ENCODE results near the gene NANS. TPM values are rescaled to one million over a fixed set of nuclear protein-coding genes. Genes with fewer than 3 reads are reported as not detected.

Gene NANS
- total RNA-seq, 1 experiment from 2014 or later, result 40.4 TPM

DNA sequence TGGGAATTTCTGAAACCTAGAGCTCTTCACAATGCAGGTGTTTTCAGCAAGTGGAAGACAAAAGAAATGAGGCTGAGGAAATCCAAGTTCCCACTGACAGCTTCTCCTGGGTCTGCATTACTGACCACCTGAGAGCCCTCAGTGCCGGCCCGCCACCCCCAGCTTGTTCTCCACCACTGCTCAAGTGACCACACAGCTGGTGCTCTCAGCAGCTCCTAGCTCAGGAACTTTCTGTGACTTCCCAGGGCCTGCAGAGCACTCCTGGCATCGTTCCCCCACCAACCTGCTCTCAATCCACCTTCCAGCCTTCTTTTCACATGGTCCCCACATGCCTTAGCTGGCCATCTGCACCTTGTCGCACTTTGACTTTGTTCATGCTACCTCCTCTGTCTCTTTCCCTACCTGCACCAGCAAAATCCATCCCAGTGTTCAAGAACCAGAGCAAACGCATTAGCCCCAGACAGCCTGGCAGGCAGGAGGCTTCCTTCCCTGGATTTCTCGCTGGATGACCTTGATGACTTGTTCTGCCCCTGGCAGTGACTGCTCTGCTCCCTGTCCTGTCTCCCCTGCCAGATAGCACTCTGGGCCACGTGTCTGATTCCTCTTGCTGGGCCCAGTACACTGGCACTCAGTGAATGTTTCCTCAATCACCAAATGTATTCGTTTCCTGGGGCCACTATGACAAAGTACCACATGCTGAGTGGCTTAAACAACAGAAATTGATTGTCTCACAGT lies 35.1 kb upstream of the NANS start:
- H3K79me2 ChIP-seq (ENCODE audit: insufficient read depth, low read length), result no peaks in the 10 kb centered on the region
- H2BK15ac ChIP-seq (ENCODE audit: low read depth, low read length), result no peak overlapping the region
- Mint-ChIP-seq H3K4me3 (no peak overlapping the region), H3K4me1 (no peaks in the 10 kb centered on the region), H3K27me3 (ENCODE audit: low read depth) (no peaks in the 10 kb centered on the region), H3K36me3 (ENCODE audit: insufficient read depth in 1 of 3, low read depth in 3 of 3) (peaks cover 0 to 16% (median 6%) of the 10 kb centered on the region in 3 experiments; a peak in 3 of 7 replicates), H3K27ac (0 out of 7 replicates have a peak overlapping the region, but pooled peaks of 1 of the 3 experiments have one; percentile 8), H3K9me3 (no peaks in the 10 kb centered on the region)
- no peak overlapping the region for H3K9ac ChIP-seq (ENCODE audit: extremely low read depth, insufficient read length, low read length)
- TF ChIP-seq, protein P1, sequence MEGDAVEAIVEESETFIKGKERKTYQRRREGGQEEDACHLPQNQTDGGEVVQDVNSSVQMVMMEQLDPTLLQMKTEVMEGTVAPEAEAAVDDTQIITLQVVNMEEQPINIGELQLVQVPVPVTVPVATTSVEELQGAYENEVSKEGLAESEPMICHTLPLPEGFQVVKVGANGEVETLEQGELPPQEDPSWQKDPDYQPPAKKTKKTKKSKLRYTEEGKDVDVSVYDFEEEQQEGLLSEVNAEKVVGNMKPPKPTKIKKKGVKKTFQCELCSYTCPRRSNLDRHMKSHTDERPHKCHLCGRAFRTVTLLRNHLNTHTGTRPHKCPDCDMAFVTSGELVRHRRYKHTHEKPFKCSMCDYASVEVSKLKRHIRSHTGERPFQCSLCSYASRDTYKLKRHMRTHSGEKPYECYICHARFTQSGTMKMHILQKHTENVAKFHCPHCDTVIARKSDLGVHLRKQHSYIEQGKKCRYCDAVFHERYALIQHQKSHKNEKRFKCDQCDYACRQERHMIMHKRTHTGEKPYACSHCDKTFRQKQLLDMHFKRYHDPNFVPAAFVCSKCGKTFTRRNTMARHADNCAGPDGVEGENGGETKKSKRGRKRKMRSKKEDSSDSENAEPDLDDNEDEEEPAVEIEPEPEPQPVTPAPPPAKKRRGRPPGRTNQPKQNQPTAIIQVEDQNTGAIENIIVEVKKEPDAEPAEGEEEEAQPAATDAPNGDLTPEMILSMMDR (conservative IDR thresholded peaks at IDR 0.05), result no peak
- no peak overlapping the region for H2AK5ac ChIP-seq (ENCODE audit: insufficient read length, low read length)
- no peak overlapping the region for H2BK120ac ChIP-seq (ENCODE audit: low read depth, low read length, poor library complexity, severe bottlenecking)
- no peaks in the 10 kb centered on the region for H3K9me3 ChIP-seq (ENCODE audit: control insufficient read depth, low read depth, low read length)
- no peak overlapping the region for H3K4me2 ChIP-seq (ENCODE audit: insufficient read depth, insufficient read length, low read length)
- no peak overlapping the region for H2AFZ ChIP-seq (ENCODE audit: low read length)
- H3K4me1 ChIP-seq (ENCODE audit: insufficient read depth, low read length), result no peaks in the 10 kb centered on the region
- no peak overlapping the region for H4K5ac ChIP-seq (ENCODE audit: insufficient read length, low read depth, low read length)
- no peak overlapping the region for H3K18ac ChIP-seq (ENCODE audit: insufficient read length, low read depth, low read length)
- H3K23ac ChIP-seq (ENCODE audit: insufficient read length, low read depth, low read length), result no peak overlapping the region
- no peak overlapping the region for H2BK12ac ChIP-seq (ENCODE audit: insufficient read length, low read depth, low read length)
- WGBS (ENCODE audit: extremely low coverage, insufficient read length, low lambda C conversion rate), result no CpG with 5 or more reads among the region's 8 CpGs
- no peaks in the 10 kb centered on the region for H3K27me3 ChIP-seq (ENCODE audit: insufficient read depth, low read length)
- H4K20me1 ChIP-seq (ENCODE audit: control insufficient read depth, insufficient read depth, insufficient read length), result no peaks in the 10 kb centered on the region
- H4K91ac ChIP-seq (ENCODE audit: insufficient read length, low read depth, low read length), result no peak overlapping the region
- H3K23me2 ChIP-seq (ENCODE audit: insufficient read length, low read depth, low read length, poor library complexity, severe bottlenecking), result no peaks in the 10 kb centered on the region
- H3K14ac ChIP-seq (ENCODE audit: insufficient read depth, low read length), result no peak overlapping the region
- no peak overlapping the region for H3K56ac ChIP-seq (ENCODE audit: insufficient read length, low read depth, low read length)
- no peak overlapping the region for H2BK20ac ChIP-seq (ENCODE audit: low read depth, low read length, poor library complexity, severe bottlenecking)
- H3K4ac ChIP-seq (ENCODE audit: low read depth, low read length), result no peak overlapping the region
- no peak overlapping the region for H2BK5ac ChIP-seq (ENCODE audit: insufficient read length, low read length)
- H3K79me1 ChIP-seq (ENCODE audit: insufficient read depth, low read depth, low read length, poor library complexity, severe bottlenecking), result no peaks in the 10 kb centered on the region
- no peak overlapping the region for H4K8ac ChIP-seq (replicated peaks; ENCODE audit: insufficient read length, low read depth, low read length)
- DNase-seq, result peak; percentile 20
- no peak overlapping the region for H3T11ph ChIP-seq (ENCODE audit: low read length)
- H3K27ac ChIP-seq (ENCODE audit: insufficient read length, low read depth, low read length), result no peak overlapping the region
